Stimulated activated CD4-positive, alpha-beta T cell treated with anti-CD3 and anti-CD28 coated beads, Interleukin-4, amount 100 ng/mL, for 4 hours (primary cell): ENCODE data around the gene HEBP1.
A peak's percentile ranks its signal among the peaks of the same experiment; 100 is the strongest.
"Not testable (repeated sequence)": the region's sequence is repeated elsewhere in the genome, so short reads cannot be mapped to it uniquely, and the experiment has no call there.

Experiments used
- DNase-seq, 2 experiments: peaks; one replicate each; pipeline ENCODE4 v3.0.0-alpha.2; 2020

Gene HEBP1, protein sequence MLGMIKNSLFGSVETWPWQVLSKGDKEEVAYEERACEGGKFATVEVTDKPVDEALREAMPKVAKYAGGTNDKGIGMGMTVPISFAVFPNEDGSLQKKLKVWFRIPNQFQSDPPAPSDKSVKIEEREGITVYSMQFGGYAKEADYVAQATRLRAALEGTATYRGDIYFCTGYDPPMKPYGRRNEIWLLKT

DNA sequence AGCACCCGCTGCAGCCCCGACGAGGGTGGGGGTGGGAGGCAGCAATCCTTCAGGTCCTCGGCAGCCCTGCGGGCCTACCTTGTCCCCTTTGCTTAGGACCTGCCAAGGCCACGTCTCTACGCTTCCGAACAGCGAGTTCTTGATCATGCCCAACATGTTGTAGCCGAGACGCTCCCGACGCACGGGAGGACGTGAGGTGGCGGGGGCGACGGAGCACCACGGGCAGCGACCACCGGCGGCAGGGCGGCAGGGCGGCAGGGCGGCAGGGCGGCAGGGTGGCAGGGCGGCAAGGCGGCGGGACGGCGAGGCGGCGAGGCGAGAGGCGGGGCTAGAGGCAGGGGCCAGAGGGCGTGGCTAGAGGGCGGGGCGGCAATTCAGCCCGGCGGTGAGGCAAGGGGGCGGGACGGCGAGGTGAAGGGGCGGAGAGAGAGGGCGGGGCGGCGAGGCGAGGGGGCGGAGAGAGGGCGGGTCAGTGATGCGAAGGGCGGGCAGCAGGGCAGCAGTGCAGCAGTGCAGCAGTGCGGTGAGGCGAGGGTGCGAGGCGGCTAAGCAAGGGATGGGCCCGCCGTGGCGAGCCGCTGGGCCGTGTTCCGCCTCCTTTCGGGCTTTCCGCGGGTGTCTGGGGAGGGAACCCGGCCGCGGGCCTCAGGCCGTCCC lies at the start of gene HEBP1:
TSS of gene HEBP1 (minus strand) at position 307 of the 657 bp plus-strand sequence. CDS start at position 156, 151 bp downstream.
- peak; percentile 91 to 98 for DNase-seq

DNA sequence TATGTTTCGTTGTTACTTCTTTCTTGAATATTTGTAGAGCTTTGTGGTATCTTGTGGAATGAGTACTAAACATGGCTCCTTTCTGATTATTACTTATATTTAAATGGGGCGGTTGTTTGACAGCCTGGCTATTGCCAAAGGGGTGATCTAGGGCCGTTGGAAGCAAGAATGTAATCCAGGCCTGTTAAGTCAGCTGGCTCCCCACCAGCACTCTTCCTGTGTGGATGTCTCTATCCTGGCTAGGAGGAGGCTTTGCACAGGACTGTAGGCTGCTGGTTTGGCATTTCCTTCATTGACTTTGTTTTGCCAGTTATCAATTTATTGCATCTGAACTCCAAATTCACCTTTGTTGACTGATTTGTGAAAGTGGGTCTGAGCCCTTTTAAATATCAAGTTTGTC lies 49.8 kb upstream of the HEBP1 start:
- DNase-seq: no peak

DNA sequence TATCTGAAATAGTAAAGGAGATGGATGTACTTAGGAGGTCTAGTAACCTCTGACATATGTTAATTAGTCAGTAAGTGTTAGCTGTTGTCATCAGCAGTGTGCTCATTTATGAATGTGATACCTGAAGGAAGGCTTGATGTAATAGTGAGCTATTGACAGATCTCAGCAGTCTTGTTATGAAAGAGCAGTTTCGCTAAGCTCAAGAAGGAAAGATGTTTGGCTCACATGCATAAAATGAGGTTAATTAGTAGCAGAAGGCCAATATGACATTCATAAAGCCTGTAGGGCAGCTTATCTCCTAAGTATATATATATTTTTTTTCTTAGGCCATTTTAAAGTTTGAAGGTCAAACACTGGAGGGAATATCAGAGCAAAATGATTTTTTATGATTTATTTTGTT lies 46.9 kb upstream of the HEBP1 start:
- DNase-seq: no peak

DNA sequence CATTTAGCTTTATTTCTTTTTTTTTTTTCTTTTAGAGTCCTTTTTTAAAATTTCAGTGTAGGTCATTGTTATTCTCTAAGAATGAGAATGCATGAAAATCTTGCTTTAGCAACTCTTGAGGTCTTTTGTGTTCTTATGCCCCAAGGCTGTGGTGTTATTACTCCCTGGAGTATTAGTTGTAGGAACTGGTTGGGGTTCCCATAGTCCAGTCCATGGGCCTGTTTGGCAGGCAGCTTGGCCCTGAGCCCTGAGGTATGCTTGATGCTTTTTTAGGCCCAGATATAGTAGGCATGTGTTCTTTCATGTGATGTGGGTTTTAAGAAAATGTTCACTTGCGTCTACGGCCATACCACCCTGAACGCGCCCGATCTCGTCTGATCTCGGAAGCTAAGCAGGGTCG lies 45.8 kb upstream of the HEBP1 start:
- no peak for DNase-seq

DNA sequence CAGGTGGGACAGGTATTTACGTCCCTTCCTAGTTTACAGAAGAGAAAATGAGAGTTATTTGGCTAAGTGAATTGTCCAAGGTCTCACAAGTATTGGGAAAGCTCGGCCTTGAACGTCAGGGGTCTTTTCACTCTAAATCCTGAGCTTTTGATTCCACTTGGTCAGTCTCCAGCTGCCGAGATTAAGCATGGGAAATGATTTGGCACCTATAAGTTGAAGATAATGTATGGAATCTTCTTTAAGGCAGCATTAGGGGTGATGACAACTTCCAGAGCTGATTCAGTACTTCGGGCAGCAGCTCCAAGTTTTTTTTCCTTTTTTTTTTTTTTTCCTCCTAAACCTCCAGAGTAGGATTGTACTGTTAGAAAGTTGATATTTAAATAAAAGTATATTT lies 44.8 kb upstream of the HEBP1 start:
- no peak for DNase-seq

DNA sequence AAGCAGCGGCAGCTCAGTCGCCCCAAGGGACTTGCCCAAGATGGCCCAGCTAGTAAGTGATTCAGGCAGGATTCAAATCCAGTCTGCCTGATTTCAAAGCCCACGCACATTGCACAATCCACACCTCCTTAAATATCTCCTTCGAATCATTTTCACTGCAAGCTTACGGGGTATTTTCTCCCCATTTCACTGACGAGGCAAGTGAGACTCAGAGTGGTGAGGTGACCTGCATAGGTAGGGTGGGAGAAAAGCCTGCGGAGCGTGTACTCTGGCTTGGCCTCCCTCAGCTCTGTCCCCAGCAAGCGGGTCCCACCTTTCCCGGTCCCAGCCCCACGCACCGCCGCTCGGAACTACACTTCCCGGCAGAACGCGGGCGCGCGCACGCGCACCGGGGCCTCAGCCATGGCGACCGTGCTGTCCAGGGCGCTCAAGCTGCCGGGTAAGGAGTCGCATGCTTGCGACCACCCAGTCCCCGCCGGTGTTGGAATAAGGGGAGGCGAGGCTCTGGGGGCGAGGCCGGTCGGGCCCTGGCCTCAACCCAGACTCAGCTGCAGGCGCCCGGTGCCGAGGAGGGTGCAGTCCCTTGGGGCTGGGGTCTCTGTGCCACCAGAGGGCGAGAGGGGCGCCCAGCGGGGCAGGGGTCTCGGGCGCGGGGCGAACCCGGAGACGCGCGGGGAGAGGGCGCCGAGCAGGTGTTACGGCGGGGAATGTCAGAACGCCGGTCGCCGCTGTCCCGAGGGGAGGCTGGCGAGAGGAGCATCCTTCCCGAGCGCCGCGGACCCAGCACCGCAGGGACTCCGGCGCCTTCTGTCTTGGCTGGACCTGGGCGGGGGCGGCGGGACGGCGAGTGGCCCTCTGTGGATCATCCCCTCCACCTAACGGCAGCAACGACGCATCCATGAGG lies 44.2 kb upstream of the HEBP1 start, which contains the start of gene FAM234B:
TSS of gene FAM234B (plus strand) at position 380 of the 904 bp plus-strand sequence. CDS start at position 403, 23 bp downstream.
- peak; percentile 69 to 76 for DNase-seq

DNA sequence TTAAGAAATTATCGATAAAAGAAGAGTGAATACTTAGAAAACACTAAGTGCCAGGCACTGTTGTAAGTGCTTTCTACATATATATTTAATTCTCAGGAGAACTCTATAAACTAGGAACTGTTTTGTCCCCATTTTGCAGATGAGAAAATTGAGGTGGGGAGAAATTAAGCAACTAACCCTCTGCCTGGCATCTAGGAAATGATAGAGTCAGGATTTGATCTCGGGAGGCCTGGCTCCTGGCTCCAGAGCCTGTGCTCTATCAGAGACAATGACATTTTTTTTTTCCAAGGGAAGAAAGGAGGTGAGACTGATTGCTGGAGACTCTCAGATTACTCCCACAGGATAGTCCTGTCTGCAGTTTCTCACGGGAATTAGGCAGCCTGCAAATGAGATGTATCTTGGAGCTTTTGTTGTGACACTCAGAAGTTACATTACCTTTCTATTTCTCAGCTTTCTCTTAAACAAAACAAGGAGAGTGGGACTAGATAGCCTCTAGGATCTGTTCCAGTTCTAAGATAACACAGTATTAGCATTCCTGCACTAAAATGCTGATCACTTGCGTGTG lies 42.7 kb upstream of the HEBP1 start:
- no peak for DNase-seq

DNA sequence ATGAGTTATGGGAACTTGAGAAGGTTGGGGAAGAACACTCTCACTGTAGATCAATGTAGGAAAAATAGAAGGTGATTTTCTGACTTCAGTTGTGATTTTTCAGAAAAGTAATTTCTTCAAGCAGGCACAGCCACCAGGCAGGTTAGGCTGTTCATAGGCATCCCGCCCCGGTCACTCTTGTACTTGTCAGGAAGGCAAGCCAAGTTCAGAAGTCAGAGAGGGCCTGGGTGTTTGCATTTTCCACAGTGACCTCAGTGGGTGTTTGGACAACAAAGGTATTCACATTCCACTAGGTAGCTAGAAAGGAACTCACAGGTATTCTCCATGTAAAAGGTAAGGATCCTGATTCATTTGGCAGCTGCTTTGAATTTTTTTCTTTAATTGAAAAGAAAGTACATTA lies 41.2 kb upstream of the HEBP1 start:
- DNase-seq: no peak

DNA sequence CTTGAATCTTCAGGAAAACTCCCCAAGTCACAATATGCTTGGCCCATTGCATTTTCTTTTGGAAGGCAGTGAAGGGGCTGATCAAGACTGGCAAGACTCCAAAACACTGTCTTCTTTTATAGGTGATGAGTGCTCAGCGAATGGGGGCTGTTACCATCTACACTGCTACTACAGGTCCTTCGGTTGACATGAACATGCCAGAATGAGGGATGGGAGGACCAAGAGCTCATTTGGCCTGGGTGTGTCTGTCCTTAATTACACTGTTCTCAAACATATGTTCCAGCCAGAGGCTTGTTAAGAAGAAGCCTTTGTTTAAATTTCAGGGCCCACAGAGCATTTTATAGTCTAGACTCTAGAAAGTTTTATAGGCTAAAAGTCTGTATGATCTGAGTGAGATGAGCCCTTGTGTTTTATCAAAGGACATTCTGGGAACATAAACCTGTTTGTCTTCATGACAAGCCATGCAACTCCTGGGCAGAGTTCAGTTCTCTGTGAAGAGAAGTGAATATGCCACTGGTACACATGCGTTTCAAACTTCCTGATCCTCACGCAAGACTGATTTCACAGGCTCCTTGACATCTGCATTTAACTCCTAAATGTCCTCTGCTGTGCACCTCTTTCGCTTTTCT lies 39.4 kb upstream of the HEBP1 start:
- DNase-seq: no peak

DNA sequence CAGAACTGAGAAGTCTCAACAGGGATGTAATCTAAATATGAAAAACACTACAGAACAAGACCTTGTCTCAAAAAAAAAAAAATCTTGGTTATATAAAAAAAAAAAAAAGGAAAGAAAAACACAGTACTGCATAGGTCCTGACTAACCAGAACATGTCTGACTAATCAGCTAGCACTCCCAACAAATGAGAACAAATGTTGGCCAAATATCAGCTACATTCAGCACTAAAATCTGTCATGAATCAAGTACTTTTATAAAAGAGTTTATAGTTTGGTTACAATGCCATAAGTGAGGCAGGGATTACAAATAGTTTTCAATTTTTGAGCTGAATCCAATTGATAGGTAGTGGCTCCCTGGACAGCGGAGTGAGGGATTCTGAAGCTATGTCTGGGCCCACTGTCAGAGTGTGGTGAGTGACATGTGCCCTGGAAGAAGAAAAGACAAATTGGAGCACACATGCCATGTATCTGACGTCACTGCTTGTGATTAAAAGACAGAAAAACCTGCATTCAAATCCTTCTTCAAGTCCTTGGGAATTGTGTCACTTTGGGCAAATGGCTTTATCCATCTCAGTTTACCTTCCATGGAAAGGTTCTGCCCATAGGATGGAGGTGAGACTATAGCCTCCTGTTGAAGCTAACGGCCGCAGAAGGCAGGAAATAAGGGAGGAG lies 38.6 kb upstream of the HEBP1 start:
- no peak for DNase-seq

DNA sequence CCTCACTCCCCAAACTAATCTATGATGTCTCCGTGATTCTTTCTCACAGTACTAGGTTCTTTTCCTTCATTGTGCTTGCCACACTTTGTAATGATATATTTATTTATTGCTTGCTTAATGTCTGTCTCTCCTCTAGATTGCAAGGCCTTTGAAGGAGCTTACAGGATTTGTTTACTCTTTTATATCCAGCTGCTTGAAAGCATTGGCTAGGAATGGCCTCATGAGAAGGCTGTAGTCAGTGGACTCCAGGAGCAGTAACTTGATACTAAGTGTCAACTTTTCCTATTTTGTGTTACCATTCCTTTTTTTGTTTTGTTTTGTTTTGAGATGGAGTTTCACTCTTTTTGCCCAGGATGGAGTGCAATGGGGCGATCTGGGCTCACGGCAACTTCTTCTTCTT lies 36.8 kb upstream of the HEBP1 start:
- no peak for DNase-seq

DNA sequence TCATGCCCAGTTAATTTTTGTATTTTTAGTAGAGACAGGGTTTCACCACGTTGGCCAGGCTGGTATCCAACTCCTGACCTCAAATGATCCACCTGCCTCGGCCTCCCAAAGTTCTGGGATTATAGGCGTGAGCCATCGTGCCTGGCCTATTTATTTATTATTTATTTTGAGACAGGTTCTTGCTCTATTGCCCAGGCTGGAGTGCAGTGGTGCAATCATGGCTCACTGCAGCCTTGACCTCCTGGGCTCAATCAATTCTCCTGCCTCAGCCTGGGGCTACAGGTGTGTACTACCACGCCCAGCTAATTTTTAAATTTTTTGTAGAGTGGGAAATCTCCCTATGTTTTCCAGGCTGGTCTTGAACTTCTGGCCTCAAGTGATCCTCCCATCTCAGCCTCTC lies 35.3 kb upstream of the HEBP1 start:
- not testable (repeated sequence) for DNase-seq

DNA sequence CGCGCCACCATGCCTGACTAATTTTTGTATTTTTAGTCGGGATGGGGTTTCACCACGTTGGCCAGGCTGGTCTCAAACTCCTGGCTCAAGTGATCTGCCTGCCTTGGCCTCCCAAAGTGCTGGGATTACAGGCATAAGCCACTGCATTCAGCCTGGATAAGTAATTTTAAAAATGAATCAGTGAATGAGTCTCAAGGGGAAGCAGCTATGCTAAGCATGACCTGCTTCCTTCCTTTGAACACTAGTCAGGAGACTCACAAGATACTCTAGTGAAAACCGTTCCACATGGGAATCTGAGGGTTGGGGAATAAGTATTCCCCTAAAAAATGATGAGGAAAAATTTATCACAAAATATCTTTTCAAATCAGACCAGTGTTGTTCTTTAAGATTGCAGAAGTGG lies 33.4 kb upstream of the HEBP1 start:
- DNase-seq: no peak

DNA sequence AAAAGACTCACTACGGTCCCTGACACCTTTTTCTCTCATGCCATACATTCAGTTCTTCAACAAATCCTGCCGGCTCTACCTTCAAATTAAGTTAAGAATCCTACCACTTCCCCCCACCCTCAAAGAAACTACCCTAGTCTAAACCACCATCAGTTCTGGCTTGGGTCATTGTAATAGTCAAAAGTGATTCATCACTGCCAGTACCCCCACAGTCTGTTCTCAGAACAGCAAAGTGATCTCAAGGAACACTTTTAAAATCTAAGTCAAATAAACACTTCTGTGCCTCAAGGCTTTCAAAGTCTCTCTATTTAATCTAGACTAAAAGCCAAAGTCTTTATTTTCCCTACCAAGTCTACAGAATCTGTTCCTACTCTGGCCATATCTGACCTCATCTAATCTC lies 32.1 kb upstream of the HEBP1 start:
- DNase-seq: no peak

DNA sequence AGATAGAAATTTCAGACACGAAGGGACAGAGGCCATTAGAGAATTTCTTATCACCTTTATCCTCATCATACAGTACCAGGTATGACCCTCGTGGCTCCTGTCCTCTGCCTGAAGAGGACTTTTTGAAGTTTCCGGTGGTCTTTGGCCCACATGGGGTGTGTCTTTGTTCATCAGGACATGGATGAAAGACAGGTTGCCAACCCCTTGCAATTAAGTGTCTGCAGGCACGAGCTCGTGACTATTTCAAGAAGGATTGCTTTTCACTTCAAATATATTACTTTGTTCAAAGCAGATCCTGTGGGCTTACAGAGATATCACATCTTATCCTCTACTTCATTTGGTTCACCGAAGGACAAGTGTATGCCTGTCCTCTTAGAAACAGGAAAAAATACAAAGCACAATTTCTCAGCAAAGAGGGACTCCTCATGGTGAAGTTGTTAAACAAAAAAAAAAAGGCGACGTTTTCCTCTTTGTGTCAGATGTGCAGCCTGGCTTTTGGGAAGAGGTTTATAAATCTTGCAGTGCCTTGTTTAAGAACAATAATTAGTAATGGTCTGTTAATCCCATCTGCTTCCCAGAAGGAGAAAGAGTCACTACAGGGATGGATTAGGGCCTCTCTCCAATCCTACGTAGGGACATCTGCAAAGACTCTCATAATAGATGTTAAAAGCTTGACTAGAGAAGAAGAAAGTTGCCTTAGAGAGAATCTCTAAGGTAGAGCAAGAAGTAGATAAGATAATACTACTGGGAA lies 30.7 kb upstream of the HEBP1 start:
- DNase-seq: no peak

DNA sequence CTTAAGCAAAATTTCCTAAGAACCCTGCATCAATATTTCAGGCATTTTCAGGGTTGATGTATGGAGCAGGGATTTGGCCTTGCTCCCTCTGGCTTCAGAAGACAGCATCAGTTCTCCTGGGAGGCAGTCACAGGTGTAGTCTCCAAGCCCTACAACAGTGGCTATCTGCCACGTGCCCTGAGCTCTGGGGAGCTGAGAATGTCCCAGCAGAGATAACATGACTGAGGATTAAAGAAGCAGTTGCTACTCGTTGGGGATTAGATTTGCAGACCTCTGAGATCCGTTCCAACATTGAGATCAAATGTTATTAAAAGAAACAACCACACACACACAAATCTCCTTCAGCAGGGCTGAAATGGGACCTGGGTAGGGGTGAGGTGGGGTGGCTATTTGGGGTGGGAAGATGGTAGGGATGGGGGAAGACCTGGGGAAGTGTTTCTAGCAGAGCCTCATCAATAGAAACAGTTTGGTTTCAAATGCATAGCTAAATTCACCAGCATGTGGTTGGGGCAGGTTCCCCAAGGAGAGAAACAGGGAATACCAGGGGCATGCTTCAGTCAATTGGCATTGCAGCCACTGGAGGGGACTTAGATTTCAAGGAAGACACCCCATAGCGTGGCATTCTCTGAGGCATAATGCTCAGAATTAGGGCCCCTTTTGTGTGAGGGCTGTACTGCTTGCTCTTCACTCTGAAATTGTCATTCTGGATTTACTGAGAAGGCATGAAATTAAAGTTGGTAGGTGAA lies 28.9 kb upstream of the HEBP1 start:
- DNase-seq: no peak

DNA sequence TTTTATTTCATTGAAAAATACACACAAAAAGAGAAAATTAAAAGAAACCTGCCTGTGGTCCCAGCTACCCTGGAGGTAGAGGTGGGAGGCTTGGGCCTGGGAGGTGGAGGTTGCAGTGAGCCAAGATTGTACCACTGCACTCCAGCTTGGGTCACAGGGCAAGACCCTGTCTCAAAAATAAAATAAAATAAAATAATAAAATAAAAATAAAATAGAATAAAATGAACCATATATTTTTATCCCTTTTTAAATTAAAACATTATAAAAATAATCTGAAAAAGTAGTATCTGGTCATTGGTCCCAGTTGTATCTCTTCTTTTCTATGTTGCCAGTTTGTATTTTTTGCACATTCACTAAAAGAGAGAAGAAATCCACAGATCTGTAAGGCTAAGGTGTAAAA lies 27.4 kb upstream of the HEBP1 start:
- DNase-seq: no peak

DNA sequence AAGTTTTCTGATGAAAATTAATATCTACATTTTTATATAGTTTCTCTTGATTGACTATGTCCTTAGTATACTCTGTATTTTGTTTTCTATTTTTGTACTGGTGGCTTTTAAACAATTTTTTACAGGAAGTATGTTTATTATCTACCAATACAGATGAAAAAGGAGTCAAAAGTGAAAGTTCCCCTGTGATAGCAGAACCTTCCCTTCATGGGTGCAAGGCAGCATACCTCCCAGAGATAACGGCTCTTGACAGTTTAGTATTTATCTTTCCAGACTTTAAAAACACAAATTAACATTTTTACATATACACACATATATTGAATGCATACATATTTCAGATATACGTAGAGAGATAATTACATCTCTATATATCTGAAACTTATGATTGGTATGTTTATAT lies 27.0 kb upstream of the HEBP1 start:
- no peak for DNase-seq

DNA sequence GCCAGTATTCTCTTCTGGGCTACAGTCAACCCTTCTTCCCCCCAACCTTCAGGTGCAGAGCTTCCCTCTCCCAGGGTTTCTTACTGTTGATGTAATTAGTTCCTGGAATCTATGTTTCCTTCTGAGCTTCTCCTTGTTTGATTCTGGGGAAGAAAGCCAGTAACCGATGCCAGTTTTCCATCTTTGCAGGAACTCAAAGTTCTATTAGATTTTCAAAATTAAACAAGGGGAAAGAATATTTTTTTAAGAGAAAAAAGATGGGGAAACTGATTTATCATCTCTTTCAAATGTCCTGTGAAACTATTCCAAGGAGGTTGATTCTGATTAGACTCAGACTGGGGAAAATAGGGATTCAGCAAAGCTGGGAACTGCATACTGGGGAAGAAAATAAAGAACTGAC lies 26.2 kb upstream of the HEBP1 start:
- DNase-seq: no peak

DNA sequence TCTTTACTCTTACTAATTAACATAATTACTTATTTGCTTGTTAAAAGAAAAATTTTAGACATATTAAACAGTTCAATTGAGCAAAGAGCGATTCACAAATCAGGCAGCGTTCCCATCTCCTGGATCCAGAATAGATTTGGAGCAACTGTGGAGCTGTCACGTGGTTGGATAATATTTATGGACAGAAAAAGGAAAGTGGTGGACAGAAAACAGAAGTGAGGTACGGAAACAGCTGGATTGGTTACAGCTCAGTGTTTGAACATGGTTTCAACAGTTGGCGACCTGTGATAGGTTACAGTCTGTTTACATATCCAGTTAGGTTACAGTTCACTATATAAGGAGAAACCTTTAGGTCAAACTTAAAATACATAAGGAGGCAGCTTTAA lies 24.5 kb upstream of the HEBP1 start:
- no peak for DNase-seq
